OCI-LY3 (cell line): Measurements from ENCODE around the gene DNAH5.

Experiments used
- H2AFZ ChIP-seq: fragments of 200-600, 300-600 bp; shearing (Covaris generic); 2 replicates; pipeline ENCODE4 v1.6.0; 2014; ENCODE audit warnings: antibody characterized with exemption, low read depth, low read length
- H3K27ac ChIP-seq: fragments of 200-600, 300-600 bp; sonication (generic); 2 replicates; pipeline ENCODE4 v1.5.1; 2014; ENCODE audit warnings: mild to moderate bottlenecking, low read length, moderate library complexity, mixed read lengths
- H3K27me3 ChIP-seq: fragments of 200-600, 300-600 bp; sonication (generic); 2 replicates; pipeline ENCODE4 v1.6.1; 2014; ENCODE audit warnings: low read depth, low read length, mixed read lengths
- H3K36me3 ChIP-seq: fragments of 200-600, 300-600 bp; sonication (generic); replicated peaks from 2 replicates; pipeline ENCODE3; 2014; ENCODE audit warnings: low read depth, low read length, mixed read lengths
- H3K4me1 ChIP-seq: fragments of 300-600, 200-600 bp; sonication (generic); 2 replicates; pipeline ENCODE4 v1.6.1; 2014; ENCODE audit warnings: low read length, mixed read lengths
- H3K4me2 ChIP-seq: fragments of 200-600, 300-600 bp; sonication (generic); 2 replicates; pipeline ENCODE4 v1.6.1; 2014; ENCODE audit warnings: low read length, mixed read lengths
- H3K4me3 ChIP-seq: fragments of 300-600, 200-600 bp; sonication (generic); 2 replicates; pipeline ENCODE4 v1.5.1; 2014; ENCODE audit warnings: antibody characterized with exemption, mild to moderate bottlenecking, low read length, moderate library complexity
- H3K79me2 ChIP-seq: fragments of 300-600, 200-600 bp; shearing (Covaris generic); 2 replicates; pipeline ENCODE4 v1.6.1; 2014; ENCODE audit warnings: mild to moderate bottlenecking, low read length, mixed read lengths
- H3K9ac ChIP-seq: fragments of 300-600, 200-600 bp; shearing (Covaris generic); 2 replicates; pipeline ENCODE4 v1.6.0; 2014; ENCODE audit warnings: mild to moderate bottlenecking, low read length, moderate library complexity
- H3K9me3 ChIP-seq: fragments of 200-600, 300-600 bp; shearing (Covaris generic); 2 replicates; pipeline ENCODE4 v1.6.1; 2014; ENCODE audit warnings: low read length, mixed read lengths; ENCODE audit not compliant: insufficient read depth
- H4K20me1 ChIP-seq: fragments of 200-600, 300-600 bp; sonication (generic); 2 replicates; pipeline ENCODE4 v1.6.1; 2016; ENCODE audit warnings: low read length, mixed read lengths; ENCODE audit not compliant: insufficient read depth
- EZH2phosphoT487 ChIP-seq: fragments of 200-600 bp; shearing (Covaris generic); IDR thresholded peaks from 2 replicates; pipeline ENCODE4 v1.6.1; 2018; ENCODE audit warnings: antibody characterized with exemption, mixed run types, low read depth
- TF ChIP-seq, protein P1 (sequence below): fragments of 200-600, 300-600 bp; sonication (generic); IDR thresholded peaks from 2 replicates; pipeline ENCODE4 v1.5.1; 2014; ENCODE audit warnings: antibody characterized with exemption, low read length, low read depth

DNAH5 gene

DNA sequence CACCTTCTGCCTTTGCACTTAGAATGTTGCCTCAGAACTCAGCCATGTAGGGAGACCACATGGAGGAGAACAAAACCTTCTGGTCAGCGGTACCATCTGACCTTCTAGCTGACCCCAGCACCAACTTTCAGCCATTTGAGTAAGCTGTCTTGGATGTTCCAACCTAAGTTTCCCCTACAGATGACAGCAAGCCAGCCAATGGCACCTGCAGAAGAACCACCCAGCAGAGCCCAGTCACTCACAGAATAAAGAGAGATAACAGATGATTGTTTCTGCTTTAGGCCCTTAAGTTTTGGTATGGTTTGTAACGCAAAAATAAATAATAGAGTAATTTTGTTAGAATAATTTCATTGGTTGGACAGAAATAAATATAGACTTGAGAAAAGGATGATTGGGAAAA lies 10.4 kb downstream of the DNAH5 start:
- Histone ChIP-seq H3K4me2 (no peak overlapping the region), H3K4me1 (no peaks in the 10 kb centered on the region), H3K36me3 (no peaks in the 10 kb centered on the region), H3K4me3 (no peak overlapping the region), H3K79me2 (no peaks in the 10 kb centered on the region), H2AFZ (no peak overlapping the region), H4K20me1 (no peaks in the 10 kb centered on the region), H3K9ac (no peak overlapping the region), H3K9me3 (no peaks in the 10 kb centered on the region), H3K27me3 (no peaks in the 10 kb centered on the region), H3K27ac (no peak overlapping the region)
- TF ChIP-seq, protein P1, sequence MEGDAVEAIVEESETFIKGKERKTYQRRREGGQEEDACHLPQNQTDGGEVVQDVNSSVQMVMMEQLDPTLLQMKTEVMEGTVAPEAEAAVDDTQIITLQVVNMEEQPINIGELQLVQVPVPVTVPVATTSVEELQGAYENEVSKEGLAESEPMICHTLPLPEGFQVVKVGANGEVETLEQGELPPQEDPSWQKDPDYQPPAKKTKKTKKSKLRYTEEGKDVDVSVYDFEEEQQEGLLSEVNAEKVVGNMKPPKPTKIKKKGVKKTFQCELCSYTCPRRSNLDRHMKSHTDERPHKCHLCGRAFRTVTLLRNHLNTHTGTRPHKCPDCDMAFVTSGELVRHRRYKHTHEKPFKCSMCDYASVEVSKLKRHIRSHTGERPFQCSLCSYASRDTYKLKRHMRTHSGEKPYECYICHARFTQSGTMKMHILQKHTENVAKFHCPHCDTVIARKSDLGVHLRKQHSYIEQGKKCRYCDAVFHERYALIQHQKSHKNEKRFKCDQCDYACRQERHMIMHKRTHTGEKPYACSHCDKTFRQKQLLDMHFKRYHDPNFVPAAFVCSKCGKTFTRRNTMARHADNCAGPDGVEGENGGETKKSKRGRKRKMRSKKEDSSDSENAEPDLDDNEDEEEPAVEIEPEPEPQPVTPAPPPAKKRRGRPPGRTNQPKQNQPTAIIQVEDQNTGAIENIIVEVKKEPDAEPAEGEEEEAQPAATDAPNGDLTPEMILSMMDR: no peak
- no peak for TF ChIP-seq EZH2phosphoT487

DNA sequence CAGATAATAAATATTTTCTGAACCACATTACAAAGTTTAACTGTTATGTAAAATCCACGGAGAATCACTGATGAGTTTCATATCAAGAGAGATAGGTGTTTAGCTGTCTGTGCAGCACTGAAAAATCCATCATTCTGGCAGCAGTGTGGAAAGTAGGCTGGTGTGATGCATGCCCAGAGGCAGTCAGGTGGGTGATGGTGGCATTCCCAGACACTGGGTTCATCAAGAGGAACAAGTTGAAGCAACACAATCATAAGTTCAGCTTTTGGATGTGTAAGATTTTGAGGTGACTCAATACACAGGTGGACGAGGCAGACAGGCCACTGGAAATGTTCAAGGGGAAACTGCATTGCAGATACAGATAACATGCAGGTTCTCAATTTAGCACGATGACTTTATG lies 11.9 kb downstream of the DNAH5 start:
- H3K4me1 ChIP-seq: no peaks in the 10 kb centered on the region
- no peaks in the 10 kb centered on the region for H3K36me3 ChIP-seq

DNA sequence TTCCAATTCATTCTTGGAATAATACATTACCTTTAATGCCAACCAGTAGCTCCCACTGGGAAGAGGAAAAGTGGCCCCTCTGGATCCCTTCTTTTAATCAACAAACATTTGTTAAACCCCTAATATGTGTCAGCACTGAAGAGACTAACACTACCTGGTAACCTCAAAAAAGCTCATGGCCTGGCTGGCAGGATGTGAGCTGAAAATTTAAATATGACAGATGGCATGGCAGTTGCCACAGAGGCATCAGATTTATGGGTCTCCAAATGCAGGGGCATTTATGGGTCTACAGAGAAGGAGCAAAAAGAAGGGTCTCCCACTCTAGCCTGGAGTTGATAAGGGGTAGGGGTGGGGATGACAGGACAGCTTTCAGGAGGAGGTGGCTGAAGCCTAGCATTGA lies 12.5 kb downstream of the DNAH5 start:
- Histone ChIP-seq H3K9ac (no peak overlapping the region), H3K36me3 (no peaks in the 10 kb centered on the region), H2AFZ (no peak overlapping the region), H3K27ac (no peak overlapping the region), H4K20me1 (no peaks in the 10 kb centered on the region), H3K9me3 (no peaks in the 10 kb centered on the region), H3K27me3 (no peaks in the 10 kb centered on the region), H3K4me1 (no peaks in the 10 kb centered on the region), H3K4me3 (no peak overlapping the region), H3K4me2 (no peak overlapping the region), H3K79me2 (no peaks in the 10 kb centered on the region)
- TF ChIP-seq, protein P1: no peak
- TF ChIP-seq EZH2phosphoT487: no peak

More for the DNA sequence above, 11.9 kb downstream of the DNAH5 start:
- no peaks in the 10 kb centered on the region for H4K20me1 ChIP-seq
- H3K4me3 ChIP-seq: no peak overlapping the region
- TF ChIP-seq EZH2phosphoT487: no peak
- TF ChIP-seq, protein P1: no peak
- no peak overlapping the region for H3K9ac ChIP-seq
- no peak overlapping the region for H2AFZ ChIP-seq
- H3K27ac ChIP-seq: no peak overlapping the region
- H3K9me3 ChIP-seq: no peaks in the 10 kb centered on the region
- no peak overlapping the region for H3K4me2 ChIP-seq
- H3K27me3 ChIP-seq: no peaks in the 10 kb centered on the region
- H3K79me2 ChIP-seq: no peaks in the 10 kb centered on the region

DNA sequence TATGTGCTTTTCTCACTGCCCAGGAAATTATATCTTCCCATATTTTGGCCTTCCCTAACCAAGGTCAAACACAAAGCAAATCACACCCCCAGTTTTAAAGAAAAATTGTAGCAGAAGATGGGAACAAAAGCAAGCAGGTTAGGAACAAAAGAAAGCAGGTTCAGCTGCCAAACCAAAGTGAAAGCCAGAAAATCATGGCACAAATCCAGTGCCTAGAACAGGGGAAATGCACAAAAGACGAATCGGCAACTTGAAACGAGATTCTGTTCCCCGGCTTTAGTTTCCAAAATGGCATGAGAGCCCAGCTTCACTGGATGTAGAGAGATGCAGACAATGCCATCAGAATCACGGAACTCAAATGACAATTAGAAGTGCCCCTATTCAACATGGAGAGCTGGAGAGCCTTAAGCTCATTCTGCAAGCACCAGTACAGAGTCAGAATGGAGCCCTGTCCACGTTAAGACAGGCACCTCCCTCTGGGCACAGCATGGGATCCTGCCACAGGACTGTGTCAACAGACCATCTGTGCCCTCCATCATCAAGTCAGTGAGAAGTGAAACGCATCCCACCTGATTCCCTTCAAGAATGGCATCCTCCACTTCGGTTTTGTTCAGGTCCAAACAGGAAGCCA lies 13.8 kb downstream of the DNAH5 start:
- TF ChIP-seq EZH2phosphoT487: no peak
- TF ChIP-seq, protein P1: no peak
- no peaks in the 10 kb centered on the region for H3K79me2 ChIP-seq
- no peak overlapping the region for H3K9ac ChIP-seq
- no peaks in the 10 kb centered on the region for H3K27me3 ChIP-seq
- H4K20me1 ChIP-seq: no peaks in the 10 kb centered on the region
- H3K4me1 ChIP-seq: no peaks in the 10 kb centered on the region
- no peak overlapping the region for H3K4me2 ChIP-seq
- no peaks in the 10 kb centered on the region for H3K36me3 ChIP-seq
- H3K9me3 ChIP-seq: no peaks in the 10 kb centered on the region
- H3K4me3 ChIP-seq: no peak overlapping the region
- H3K27ac ChIP-seq: no peak overlapping the region
- no peak overlapping the region for H2AFZ ChIP-seq
